DMS 273 (cell line): ENCODE results near the gene C2CD2.

ENCODE experiments used
- DNase-seq: peaks from one replicate; lab custom pipeline; 2025; ENCODE audit not compliant: unreplicated experiment; lab: John Stamatoyannopoulos, UW

The C2CD2 gene

DNA sequence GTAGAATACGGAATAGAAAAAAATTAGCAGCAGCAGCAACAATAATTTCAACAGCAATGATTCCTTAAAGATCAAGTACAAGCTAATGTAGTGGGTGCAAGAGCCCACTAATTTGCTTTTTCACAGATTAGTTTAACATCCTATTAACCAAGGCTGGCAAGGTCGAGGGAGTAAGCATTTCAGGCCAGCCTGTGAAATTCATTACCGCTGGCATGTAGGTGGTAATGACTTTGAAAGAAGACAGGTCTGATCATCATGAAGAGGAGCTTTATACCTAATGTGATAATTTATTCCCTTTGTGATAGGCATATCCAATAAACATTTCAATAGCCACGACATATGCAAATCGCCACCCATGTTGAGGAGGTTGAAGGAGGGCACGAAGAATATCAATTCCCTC lies 63.5 kb downstream of the C2CD2 start:
- no peak for DNase-seq

DNA sequence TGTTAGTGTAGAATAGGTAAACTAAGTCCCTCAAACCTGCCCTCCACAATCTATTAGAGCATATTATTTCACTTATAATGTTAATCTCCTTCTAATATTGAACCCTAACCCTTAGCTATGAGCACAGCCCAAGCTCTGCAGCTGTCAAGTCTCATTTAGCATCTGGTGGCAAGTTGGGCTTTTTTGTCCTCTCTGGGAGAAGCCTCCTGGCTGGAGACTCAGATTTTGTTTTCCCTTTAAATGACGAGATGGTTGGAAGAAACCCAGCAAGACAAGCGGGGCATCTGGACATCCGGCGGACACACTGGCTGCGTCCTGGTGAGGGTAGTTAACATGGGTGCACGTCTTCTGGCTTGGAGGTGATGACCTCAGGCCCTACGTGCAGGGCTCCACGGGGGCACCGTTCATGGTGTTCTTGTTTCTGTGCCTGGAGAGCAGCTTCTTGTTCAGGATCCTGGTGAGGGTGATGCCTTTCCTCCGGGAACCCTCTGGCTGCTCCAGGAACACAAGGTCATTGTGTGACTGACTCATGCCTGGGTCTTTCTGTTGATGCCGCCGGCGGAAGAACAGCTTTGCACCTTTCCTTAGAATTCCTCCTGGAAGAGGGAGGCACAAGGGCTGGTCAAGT lies 65.0 kb downstream of the C2CD2 start:
- DNase-seq: peak; percentile 68

GRCh38 chr21:41887667-41888066 lies 66.2 kb downstream of the C2CD2 start:
- DNase-seq: no peak

- DNase-seq: no peak
These were observed 67.5 kb downstream of the C2CD2 start for GRCh38 chr21:41886328-41886727.

DNA sequence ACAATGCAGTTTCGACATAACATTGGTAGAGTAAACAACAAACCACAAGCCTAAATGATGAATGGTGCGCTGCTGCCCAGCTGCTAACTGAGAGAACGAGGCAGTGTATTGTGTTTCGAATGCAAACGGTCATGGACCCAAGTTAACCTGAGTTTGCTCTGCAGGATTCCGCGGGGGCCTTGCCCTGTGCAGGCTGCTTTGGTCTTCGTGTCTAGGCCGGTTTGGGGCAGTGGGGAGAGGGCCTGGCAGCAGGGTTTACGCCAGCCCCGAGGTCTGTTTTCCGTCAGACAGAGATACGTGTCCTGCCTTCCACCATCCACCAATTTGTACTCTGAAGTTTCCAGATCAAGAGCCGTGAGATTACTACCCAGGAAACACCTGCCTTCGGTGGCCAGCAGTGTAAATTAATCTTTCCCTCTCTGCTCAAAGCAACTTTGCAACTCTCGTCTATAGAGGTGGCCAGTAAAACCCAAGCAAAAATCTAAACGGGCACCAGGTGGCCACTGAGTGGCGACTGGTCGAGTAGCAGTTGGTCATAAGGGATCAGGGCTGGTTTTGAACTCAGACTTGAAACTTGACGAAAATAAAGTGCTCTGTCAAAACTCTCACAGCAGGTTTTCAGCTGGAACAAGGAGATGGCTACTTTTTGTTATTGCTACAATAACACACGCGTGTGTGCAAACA lies 68.3 kb downstream of the C2CD2 start:
- no peak for DNase-seq

GRCh38 chr21:41884501-41885030 lies 69.3 kb downstream of the C2CD2 start:
- DNase-seq: peak; percentile 17

DNA sequence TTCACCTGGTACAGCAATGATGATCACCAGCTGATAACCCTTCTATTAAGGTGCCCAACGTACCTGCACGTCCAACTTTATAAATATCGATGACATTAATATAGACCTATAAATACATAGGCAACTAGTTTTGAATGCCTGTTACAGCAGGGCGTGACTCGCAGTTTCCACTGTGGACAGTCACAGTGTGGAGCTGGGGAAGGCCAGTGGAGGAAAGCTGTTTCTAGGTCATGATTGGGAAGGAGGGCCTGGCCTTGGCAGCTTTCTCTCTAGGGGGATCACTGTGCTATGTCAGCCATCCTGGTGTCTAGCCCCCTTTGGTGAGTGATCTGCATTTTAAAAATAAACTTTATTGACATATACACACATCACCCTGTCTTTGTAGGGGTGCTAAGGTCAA lies 70.2 kb downstream of the C2CD2 start:
- no peak for DNase-seq

DNA sequence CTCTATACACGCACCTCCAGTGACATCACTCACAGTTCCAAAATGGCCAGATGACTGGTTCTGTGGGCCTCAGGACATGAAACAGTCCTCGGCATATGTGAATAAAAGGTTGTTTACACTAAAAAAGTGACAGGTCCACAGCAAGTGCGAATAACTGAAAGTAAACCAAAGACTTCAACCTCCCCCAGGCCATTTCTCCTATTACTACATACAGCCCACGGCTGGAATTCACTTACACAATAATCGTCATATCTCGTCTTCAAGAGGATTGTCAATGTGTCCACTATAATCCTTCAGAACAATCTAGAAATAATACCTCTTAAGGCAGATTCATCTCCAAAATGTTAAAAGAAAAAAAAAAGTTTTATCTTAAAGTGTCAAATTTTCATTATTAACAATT lies 72.8 kb downstream of the C2CD2 start:
- no peak for DNase-seq

DNA sequence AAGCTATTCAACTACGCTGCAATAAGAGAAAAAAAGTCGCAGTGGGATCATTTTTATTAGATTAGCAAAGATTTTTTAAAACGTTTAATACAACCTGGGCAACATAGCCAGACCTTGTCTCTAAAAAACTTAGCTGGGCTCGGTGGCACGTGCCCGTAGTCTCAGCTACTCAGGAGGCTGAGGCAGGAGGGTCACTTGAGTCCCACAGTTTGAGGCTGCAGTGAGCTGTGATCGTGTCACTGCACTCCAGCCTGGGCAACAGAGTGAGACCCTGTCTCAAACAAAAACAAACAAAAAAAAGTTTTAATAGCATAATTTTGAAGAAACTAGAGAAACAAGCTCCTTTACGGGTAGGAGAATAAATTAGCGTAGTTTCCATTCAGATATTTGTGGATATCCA lies 73.7 kb downstream of the C2CD2 start:
- DNase-seq: no peak

DNA sequence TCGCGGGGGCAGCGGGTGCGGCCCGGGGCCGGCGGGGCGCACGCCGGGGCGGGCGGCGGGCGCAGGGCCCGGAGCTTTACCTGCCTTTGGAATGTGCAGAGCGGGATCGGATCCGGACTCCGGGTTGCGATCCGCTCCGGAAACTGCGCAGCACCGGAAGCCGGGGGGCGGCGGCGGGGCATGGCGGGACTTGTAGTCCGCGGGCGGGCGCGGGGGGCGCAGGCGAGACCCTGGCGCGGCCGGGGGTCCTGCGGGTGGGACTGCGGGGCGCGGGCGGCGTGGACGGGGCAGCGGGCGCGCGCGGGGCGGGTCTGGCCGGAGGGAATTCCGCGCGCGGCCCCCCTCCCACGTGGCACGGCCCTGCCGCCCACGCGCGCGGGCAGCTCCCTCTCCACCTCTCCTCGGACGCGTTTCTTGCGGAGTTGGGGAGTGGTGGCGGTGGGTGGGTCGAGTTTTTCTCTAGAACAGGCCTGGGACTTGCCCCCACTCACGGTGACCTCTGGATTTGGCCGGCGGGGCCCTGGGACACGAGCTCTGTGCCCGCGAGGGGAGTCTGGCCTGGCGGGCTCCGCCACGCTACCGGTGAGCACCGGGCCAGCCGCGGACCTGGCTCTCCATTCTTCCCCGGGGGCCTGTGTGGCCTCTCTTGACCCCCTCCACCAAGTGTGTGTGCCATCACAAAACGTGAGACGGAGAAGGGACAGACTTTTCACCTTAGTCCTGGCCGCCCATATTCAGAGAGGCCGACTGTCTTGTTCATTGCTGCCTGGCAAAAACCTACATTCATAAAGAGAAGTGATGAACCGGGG lies 74.4 kb downstream of the C2CD2 start, which contains the start of gene PRDM15:
TSS of gene PRDM15 (minus strand) at position 155 of the 809 bp plus-strand sequence. CDS start 18,981 bp downstream, outside the sequence.
- DNase-seq: peak; percentile 91

GRCh38 chr21:41878831-41879189 lies 75.0 kb downstream of the C2CD2 start:
- DNase-seq: peak; percentile 90

DNA sequence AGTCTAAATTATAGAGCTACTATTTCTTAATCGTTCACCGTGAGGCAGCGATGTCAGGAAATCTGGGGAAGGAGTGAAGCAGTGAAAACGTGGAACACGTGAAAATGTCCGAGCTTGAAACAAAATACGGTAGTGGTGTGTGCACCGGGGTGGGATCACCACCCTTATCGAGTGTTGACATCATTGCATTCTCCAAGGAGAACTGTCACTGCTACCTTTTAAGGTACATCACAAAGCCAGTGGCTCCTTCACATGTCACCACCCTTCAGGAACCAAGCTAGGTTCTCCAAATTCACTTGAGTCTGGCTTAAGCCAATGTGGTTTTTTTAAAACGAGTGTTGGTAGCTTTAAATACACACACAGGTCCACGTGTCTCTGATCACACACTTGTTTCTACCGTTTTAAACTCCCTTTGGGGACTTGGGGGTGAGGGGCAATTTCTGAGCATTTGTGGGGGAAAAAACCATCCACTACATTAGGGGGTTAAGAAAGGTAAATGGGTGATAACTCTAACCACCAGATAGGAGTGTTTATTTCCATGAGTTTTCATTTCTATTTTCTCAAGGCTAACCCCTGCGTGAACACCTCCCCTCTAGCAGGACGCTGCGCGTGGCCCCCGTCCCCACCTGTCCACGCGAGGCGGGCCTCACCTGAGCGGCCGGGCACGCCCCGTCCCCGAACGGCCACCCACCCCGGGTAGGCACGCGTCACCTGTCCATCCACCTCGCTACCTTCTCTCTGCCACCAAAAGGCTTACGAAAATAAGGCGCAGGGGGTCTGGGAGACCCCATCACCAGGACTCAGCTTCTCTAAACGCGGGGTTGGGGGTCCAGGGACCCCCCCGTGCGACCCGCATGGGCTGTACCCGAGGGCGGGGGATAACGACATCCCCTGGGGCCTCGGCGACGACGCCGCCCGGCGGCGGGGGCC lies 75.7 kb downstream of the C2CD2 start:
- peak; percentile 63 for DNase-seq

DNA sequence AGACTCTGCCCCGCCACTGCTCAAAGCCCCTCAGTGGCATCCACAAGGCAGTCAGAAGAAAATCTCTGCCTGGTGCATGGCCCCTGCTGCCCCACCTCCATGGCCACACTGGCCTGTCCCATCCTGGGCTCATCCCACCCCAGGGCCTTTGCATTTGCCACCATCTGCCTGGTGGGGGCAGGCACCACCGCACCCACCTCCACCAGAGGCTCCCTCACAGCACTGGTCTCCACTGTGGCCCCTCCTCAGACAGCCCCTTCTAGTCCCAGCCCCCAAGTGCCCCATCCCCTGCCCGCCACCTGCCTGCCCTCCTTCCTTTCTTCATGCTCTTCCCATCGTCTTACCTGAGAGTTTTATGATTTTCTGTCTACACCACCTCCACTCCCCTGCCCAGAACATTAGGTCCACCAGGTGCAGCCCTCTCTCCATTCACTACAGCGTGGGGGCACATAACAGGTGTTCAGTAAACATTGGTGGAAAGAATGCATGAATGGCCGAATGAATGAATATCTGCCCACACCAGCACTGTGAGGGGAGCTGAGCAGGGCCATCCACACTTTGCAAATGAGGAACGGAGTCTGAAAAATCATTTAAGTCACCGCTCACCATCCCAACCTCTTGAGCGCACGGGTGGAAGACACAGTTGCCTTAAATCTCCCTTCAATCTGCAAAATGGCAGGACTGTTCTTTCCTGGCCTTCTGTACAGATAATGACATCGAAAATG lies 76.7 kb downstream of the C2CD2 start:
- no peak for DNase-seq

DNA sequence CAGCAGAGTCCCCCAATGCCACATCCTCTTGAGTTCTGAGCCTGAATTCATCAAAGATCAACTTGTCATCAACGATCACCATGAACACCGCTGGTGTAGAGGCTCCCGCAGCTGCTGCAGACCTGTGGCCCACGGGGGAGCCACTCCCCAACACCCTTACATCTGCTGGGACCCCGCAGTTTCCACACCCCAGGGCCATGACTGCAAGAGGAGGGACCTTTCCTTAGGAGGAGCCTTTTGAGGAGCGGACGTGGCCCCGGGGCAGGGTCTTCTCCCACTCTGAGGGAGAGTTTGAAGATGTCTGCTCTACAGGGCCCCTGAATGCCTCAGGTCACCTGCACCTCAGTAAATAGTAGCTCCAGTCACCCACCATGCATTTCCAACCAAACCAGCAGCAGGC lies 77.4 kb downstream of the C2CD2 start:
- DNase-seq: no peak

GRCh38 chr21:41875086-41875485 lies 78.7 kb downstream of the C2CD2 start:
- DNase-seq: no peak

DNA sequence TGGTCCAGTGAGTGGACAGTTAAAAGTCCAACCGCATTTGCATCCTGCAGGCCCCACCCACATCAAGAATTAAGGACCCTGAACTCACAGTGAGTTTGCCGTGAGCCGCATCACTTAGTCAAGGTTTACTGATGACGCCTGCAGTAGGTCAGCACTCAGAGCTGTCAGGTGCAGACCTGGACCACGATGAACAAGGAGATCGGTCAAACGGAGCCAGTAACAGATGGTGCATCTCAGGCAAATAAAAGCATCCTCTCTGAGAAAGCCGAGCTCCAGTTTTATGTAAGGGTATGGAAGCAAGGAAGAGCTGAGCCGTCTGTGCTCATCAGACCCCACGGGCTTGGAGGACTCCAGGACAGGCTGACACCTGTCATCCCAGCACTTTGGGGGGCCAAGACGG lies 79.2 kb downstream of the C2CD2 start:
- no peak for DNase-seq

DNA sequence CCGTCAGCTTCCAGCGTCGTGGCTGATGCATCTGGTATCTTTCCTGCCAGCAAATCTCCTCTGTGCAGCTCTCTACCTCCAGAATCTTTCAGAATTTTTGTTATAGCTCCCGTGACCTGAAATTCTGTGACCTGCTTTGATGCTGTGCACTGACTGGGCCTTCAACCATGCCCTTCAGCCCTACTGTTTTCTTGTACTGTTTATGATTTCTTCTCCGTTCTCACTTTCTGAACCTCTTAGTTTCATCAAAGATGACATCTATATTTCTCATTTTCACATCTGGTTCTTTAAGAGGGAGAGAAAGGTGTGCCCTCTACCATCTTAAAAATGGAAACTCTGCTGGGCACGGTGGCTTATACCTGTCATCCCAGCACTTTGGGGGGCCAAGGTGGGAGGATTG lies 80.4 kb downstream of the C2CD2 start:
- DNase-seq: no peak

- DNase-seq: no peak
These were observed 80.8 kb downstream of the C2CD2 start for GRCh38 chr21:41873005-41873404.

- DNase-seq: no peak
These were observed 82.4 kb downstream of the C2CD2 start for GRCh38 chr21:41871293-41872030.
